ENCODE data around the gene BMP3. TPM values are rescaled to one million over a fixed set of nuclear protein-coding genes. Genes with fewer than 3 reads are reported as not detected.

Gene BMP3
- total RNA-seq, 1 experiment from 2014 or later, result 0.17 TPM

- BruUV-seq (replicated peaks), result no TSS peak
- TF ChIP-seq, protein P1, sequence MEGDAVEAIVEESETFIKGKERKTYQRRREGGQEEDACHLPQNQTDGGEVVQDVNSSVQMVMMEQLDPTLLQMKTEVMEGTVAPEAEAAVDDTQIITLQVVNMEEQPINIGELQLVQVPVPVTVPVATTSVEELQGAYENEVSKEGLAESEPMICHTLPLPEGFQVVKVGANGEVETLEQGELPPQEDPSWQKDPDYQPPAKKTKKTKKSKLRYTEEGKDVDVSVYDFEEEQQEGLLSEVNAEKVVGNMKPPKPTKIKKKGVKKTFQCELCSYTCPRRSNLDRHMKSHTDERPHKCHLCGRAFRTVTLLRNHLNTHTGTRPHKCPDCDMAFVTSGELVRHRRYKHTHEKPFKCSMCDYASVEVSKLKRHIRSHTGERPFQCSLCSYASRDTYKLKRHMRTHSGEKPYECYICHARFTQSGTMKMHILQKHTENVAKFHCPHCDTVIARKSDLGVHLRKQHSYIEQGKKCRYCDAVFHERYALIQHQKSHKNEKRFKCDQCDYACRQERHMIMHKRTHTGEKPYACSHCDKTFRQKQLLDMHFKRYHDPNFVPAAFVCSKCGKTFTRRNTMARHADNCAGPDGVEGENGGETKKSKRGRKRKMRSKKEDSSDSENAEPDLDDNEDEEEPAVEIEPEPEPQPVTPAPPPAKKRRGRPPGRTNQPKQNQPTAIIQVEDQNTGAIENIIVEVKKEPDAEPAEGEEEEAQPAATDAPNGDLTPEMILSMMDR (IDR thresholded peaks at IDR 0.05; ENCODE audit: unreplicated experiment), result peak; percentile 42
- Mint-ChIP-seq H3K36me3 (ENCODE audit: insufficient read depth, unreplicated experiment) (no peaks in the 10 kb centered on the region), H3K9me3 (ENCODE audit: low read depth, unreplicated experiment) (no peaks in the 10 kb centered on the region), H3K4me3 (ENCODE audit: low read depth, unreplicated experiment) (no peak overlapping the region), H3K27ac (ENCODE audit: unreplicated experiment) (no peak overlapping the region), H3K27me3 (ENCODE audit: unreplicated experiment) (no peaks in the 10 kb centered on the region), H3K4me1 (ENCODE audit: low read depth, unreplicated experiment) (peaks cover 9% of the 10 kb centered on the region)
- DNase-seq, result peak; percentile 54
- intact Hi-C loops (cut with micrococcal nuclease; ENCODE audit: unreplicated experiment), result loop anchor here (1.0 to 5.0 kb wide), 2 partner anchors 187 to 281 kb away; no protein-coding TSS in a partner anchor
- CTCF ChIA-PET, result interaction anchor here (1.8 to 1.9 kb wide), 2 partner anchors 282 to 284 kb away, joined by 7 to 24 read pairs; no protein-coding TSS in a partner anchor
Measured at GRCh38 chr4:81069706-81070331, 39.3 kb downstream of the BMP3 start.

- Mint-ChIP-seq H3K27me3 (ENCODE audit: unreplicated experiment) (no peaks in the 10 kb centered on the region), H3K36me3 (ENCODE audit: insufficient read depth, unreplicated experiment) (no peaks in the 10 kb centered on the region), H3K4me3 (ENCODE audit: low read depth, unreplicated experiment) (no peak overlapping the region), H3K9me3 (ENCODE audit: low read depth, unreplicated experiment) (no peaks in the 10 kb centered on the region), H3K4me1 (ENCODE audit: low read depth, unreplicated experiment) (no peaks in the 10 kb centered on the region), H3K27ac (ENCODE audit: unreplicated experiment) (no peak overlapping the region)
- intact Hi-C loops (cut with micrococcal nuclease; ENCODE audit: unreplicated experiment), result no loop called here
- BruUV-seq (replicated peaks), result no TSS peak
- TF ChIP-seq, protein P1 (IDR thresholded peaks at IDR 0.05; ENCODE audit: unreplicated experiment), result no peak
- DNase-seq, result no peak
- CTCF ChIA-PET, result interaction anchor here (1.1 to 1.8 kb wide), 2 partner anchors 281 to 283 kb away, joined by 4 to 7 read pairs; no protein-coding TSS in a partner anchor
Measured at GRCh38 chr4:81071013-81071412, 40.5 kb downstream of the BMP3 start.

DNA sequence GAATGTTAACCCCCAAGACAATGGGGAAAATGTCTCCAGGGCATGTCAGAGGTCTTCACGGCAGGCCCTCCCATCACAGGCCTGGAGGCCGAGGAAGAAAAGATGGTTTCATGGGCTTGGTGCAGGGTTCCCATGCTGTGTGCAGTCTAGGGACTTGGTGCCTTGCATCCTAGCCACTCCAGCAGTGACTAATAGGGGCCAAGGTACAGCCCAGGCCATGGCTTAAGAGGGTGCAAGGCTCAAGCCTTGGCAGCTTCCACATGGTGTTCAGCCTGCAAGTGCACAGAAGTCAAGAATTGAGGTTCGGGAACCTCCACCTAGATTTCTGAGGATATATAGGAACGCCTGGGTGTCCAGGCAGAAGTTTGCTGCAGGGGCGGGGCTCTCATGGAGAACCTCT is 50.6 kb downstream of the BMP3 start:
- intact Hi-C loops (cut with micrococcal nuclease; ENCODE audit: unreplicated experiment), result no loop called here
- no peaks in the 10 kb centered on the region for H3K27me3 Mint-ChIP-seq (ENCODE audit: unreplicated experiment)
- no peak overlapping the region for H3K27ac Mint-ChIP-seq (ENCODE audit: unreplicated experiment)
- no peaks in the 10 kb centered on the region for H3K9me3 Mint-ChIP-seq (ENCODE audit: low read depth, unreplicated experiment)
- H3K4me3 Mint-ChIP-seq (ENCODE audit: low read depth, unreplicated experiment), result no peak overlapping the region
- CTCF ChIA-PET, result no interaction called here
- TF ChIP-seq, protein P1 (IDR thresholded peaks at IDR 0.05; ENCODE audit: unreplicated experiment), result no peak
- no peaks in the 10 kb centered on the region for H3K36me3 Mint-ChIP-seq (ENCODE audit: insufficient read depth, unreplicated experiment)
- no peaks in the 10 kb centered on the region for H3K4me1 Mint-ChIP-seq (ENCODE audit: low read depth, unreplicated experiment)
- BruUV-seq (replicated peaks), result no TSS peak
- DNase-seq, result no peak

- H3K27me3 Mint-ChIP-seq (ENCODE audit: unreplicated experiment), result no peaks in the 10 kb centered on the region
- intact Hi-C loops (cut with micrococcal nuclease; ENCODE audit: unreplicated experiment), result no loop called here
- no peaks in the 10 kb centered on the region for H3K36me3 Mint-ChIP-seq (ENCODE audit: insufficient read depth, unreplicated experiment)
- TF ChIP-seq, protein P1 (IDR thresholded peaks at IDR 0.05; ENCODE audit: unreplicated experiment), result no peak
- BruUV-seq (replicated peaks), result no TSS peak
- no peaks in the 10 kb centered on the region for H3K9me3 Mint-ChIP-seq (ENCODE audit: low read depth, unreplicated experiment)
- H3K4me1 Mint-ChIP-seq (ENCODE audit: low read depth, unreplicated experiment), result no peaks in the 10 kb centered on the region
- H3K4me3 Mint-ChIP-seq (ENCODE audit: low read depth, unreplicated experiment), result no peak overlapping the region
- DNase-seq, result no peak
- CTCF ChIA-PET, result interaction anchor here (0.8 to 1.7 kb wide), 2 partner anchors 267 to 286 kb away, joined by 3 to 9 read pairs; no protein-coding TSS in a partner anchor
- no peak overlapping the region for H3K27ac Mint-ChIP-seq (ENCODE audit: unreplicated experiment)
Measured at GRCh38 chr4:81084029-81084428, 53.5 kb downstream of the BMP3 start.
